Testis (tissue), 2 donors: Measurements from ENCODE around the gene KATNB1.

Experiments
- CTCF ChIP-seq, 3 experiments: fragments of 450-650 bp in 2 of 3; fragments of 200-600 bp in 1 of 3; sonication (generic) in 1 of 3; IDR thresholded peaks; one replicate each; pipeline ENCODE4 v1.5.1; 2016 to 2019; ENCODE audit warnings: antibody characterized with exemption in 3 of 3, mild to moderate bottlenecking in 2 of 3, moderate library complexity in 1 of 3
- POLR2A ChIP-seq: fragments of 450-650 bp; IDR thresholded peaks from one replicate; pipeline ENCODE4 v1.6.1; 2017; ENCODE audit warnings: antibody characterized with exemption, mild to moderate bottlenecking, moderate library complexity

DNA sequence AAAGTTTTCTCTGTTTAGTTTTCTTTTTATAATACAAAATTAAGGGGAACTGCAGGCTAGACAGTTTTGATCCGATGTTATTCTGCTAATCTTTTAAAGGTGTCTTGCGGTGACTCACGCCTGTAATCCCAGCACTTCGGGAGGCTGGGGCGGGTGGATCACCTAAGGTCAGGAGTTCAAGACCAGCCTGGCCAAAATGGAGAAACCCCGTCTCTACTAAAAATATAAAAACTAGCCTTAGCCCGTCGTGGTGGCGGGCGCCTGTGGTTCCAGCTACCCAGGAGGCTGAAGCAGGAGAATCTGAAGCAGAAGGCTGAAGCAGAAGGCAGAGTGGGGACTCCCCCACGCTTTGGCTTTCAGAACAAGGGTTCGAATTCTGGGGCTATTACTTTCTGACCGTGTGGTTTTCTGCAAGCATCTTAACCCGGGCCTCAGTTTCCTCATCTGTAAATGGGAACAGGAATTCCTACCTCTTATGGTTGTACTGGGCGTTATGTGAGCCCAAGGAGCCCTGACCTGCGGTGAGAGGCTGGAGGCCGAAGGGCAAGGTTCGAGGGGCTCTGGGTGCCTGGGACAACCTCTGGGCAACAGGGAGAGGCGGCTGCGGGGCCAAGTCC lies 1.2 kb upstream of the KATNB1 start:
- TF ChIP-seq CTCF (IDR thresholded peaks at IDR 0.05) (no peak), POLR2A (no peak)
